GM19193 (cell line): ENCODE data around the gene MMEL1.

ENCODE experiments used
- POLR2A ChIP-seq: IDR thresholded peaks from 4 replicates; pipeline ENCODE4 v1.6.1; 2011; ENCODE audit not compliant: insufficient read depth, insufficient read length; ENCODE audit errors: extremely low read depth

Gene MMEL1

DNA sequence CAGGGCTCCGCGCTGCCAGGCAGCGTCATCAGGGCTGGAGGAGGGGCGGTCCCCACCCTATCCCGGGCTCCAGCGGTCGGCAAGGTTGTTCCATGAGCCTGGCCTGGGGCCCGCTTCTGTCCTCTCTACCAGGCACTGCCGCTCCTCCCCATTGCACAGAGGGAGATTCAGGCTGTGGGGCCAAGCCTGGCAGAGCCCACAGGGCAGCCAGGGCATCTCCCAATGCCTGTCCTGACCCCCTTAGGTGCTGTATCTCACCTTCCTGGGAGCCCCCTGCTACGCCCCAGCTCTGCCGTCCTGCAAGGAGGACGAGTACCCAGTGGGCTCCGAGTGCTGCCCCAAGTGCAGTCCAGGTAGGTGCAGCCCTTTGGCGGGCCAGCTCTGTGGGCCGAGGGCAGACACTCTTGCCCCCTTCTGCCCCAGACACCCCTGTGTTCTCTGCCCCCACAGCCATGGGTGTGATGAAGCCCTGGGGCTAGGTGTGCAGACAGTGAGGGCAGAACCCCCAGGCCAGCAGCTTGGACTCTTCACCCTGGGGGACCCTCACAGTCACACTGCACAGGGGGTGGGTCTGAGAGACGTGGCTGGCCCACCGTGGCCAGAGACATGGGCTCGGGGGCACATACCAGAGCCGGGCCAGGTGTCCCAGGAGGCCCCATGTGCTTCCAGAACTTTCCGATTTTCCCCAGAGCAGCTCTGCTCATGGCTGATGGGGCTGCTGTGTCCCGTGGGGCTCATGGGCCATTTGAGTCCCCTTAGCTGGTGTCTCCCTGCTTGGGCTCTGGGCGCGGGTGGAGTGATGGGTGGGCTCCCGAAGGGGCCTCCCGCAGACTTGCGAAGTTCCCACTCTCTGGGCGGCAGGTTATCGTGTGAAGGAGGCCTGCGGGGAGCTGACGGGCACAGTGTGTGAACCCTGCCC, 75.1 kb downstream of the MMEL1 start:
- TF ChIP-seq POLR2A = no peak

DNA sequence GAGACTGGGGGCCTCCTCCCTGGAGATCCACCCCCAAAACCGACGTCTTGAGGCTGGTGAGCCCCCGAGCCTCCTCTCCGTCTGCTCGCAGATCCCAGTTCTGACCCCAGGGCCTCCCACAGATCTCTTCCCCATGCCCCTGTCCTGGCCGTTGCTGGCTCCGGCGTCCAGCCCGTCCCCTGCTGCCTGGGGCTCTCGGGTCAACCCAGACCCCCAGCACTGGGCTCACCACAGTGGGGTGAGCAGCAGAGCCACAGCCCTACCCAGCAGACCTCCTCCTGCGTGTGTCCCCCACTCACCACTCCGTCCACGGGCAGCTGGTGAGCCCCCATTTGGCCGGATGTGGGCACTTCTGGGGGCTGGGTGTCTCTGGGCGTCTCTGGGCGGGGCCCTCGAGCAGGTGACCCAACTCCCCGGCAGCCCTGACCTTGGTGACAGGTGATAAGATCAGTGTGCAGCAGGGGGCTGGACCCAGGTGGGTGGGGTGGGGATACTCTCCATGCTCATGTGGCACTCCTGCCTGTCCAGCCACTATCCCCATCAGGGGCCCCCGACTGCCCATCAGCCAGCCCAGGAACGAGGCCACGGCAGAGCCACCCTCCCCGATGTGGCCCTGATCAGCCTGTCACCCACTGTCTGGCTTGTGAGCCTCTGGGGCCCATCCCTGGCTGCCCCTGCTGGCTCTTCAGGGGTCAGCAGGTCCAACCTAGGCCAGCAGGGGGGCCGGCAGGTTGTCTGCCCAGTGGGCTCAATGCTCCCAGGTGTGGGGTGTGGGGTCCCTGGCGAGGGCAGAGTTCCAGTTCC, 75.9 kb downstream of the MMEL1 start:
- peak; percentile 14 for TF ChIP-seq POLR2A

- TF ChIP-seq POLR2A = peak; percentile 61
These were observed 76.5 kb downstream of the MMEL1 start, which contains the start of gene TNFRSF14 for GRCh38 chr1:2556277-2556677. Gene TNFRSF14 (plus strand): TSS chr1:2556371. CDS start chr1:2556665, 294 bp downstream.

DNA sequence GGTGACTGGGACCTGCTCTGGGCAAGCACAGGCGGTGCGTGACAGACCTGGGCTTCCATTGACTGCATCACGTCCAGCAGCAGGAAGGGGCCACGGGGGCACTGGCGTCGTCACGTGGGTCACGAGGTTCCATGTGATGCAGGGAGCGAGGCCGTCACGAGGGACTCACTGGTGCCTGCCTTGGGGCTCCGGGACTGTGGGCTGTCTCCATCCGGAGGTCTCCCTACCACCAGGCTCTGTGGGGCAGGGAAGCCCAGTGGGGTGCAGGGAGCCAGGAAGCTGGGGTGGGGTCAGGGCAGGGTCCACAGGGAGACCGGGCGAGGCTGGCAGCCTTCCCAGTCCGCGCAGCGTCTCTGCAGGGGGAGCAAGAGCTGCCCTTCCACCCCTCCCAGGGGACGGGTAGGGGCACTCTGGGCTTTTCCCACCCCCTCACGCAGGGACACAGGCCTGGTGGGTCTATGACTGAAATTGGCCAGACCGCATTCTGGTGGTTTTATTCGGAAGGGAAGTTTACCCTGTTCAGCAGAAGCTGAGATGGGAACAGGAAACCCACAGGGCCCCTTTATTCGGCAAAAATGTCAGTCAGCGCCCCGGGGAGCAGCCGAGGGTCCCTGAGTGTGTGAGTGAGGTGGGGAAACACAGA, 77.1 kb downstream of the MMEL1 start:
- peak; percentile 41 for TF ChIP-seq POLR2A

DNA sequence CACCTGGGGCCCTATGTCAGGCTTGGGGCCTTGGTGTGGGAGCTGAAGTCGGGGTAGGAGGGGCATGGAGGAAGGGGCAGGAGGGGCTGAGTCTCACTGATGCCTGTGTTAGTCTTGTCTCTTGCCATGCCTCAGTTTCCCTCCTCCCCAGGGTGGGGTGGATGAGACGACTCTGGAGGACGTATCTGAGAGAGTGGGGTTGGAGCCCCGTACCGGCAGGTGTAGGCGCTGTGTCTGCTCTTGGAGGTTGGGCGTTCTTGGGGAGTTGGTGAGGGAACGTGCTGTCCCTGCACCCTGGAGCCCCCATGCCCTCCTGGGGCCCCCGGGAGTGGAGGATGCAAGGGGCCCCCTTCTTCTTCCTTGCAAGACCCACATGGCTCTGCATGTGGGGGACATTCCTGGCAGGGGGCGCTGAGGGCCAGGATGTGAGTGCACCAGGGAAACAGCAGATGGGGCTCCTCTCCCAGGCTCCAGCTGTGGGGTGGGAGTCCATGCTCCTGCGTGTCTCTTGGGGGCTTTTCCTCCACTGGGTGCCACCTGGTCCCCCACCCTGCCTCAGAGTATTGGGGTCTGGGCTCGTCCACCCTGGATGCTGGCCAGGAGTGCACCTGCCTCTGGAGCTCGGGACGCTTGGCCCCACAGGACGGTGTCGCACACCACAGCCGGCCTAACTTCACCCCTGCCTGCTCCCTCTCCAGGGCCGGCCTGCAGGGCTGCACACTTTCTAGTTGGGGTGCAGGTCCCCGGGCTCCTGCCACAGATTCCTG, 78.0 kb downstream of the MMEL1 start:
- TF ChIP-seq POLR2A = no peak

- TF ChIP-seq POLR2A = no peak
These were observed 78.8 kb downstream of the MMEL1 start for GRCh38 chr1:2553871-2554620.

DNA sequence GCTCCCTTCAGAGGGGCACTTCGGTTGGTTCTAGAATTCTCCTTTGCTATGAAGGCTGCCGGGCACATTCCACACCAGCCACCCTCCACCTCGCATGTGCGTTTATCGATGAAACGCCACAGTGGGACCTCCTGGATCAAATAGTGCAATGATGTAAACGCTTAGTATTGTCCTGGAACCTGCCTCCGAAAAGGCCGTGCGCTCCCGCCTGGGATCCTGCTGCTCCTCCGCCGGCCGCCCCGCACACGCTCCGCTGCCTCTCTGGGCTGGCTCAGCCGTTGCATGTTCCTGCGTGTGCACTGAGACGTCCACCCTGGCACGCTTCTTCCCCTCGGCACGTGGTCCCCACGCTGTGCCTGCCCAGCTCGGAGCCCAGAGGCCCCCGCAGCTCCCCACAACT, 80.6 kb downstream of the MMEL1 start:
- no peak for TF ChIP-seq POLR2A

DNA sequence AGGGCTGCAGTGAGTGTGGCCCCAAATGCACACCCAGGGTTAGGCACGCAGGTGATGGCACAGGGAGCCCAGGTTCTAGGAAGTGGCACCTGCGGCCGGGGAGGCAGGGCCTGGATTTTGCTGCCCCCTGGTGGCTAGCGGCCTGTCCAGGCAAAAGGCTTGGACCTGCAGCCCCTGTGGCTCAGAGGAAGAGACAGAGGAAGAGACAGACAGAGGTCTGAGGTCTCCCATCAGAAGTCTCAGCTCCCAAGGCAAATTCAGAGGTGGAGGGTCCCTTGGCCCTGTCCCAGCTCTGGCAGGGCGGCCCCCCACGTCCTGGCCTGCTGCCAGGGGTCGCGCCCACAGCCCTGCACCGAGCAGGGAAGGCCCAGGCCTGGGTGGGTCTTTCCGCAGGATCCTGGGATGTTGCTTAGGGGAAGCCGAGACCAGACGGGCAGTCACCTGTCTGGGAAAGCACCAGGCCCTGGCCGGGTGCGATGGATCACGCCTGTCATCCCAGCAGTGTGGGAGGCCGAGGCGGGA, 84.7 kb downstream of the MMEL1 start:
- no peak for TF ChIP-seq POLR2A

GRCh38 chr1:2547210-2548067, 85.4 kb downstream of the MMEL1 start:
- peak; percentile 60 for TF ChIP-seq POLR2A

DNA sequence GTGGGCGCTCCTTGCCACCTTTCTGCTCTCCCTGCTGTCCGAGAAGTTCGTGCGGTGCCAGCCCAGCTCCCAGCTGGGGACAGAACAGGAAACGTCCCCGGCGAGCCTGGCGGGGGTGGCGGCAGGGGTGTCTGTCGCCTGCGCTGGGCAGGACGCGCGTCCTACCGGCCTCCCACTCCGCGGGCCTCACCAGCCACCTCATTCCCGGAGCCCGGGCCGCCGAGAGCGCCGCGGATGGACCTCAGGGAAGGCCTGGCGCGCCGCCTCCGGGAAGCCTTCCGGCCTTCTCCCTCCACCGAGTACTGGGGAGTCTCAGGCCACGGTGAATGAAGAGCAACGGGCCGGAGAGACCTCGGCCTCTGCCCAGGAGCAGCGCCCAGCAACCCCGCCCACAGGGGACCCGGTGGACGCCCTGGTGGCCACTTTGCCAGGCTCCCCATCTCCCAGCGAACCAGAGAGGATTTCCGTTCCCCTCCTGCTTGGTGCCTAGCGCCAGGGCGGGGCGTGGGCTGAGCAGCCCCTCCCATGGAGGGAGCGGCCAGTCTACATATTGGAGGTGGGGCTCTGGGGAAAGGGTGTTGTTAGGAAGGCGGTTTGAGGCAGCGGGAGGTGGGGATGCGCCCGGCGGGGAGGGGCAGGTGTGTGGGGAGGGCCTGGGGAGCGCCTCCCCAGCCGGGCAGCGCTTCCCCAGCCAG, 86.2 kb downstream of the MMEL1 start:
- no peak for TF ChIP-seq POLR2A

GRCh38 chr1:2545754-2546514, 86.9 kb downstream of the MMEL1 start:
- TF ChIP-seq POLR2A = peak; percentile 97

GRCh38 chr1:2544875-2545640, 87.8 kb downstream of the MMEL1 start:
- no peak for TF ChIP-seq POLR2A
